Heart right ventricle (tissue), 16 donors: Measurements from ENCODE around the gene EGR2. TPM values are rescaled to one million over a fixed set of nuclear protein-coding genes. Genes with fewer than 3 reads are reported as not detected.

ENCODE experiments used
- ATAC-seq, 8 donors: fragments of 200-7000 bp; cut with Tn5 transposase; one replicate each; pipeline ENCODE4 v1.9.1; 2020; ENCODE audit warnings: mild to moderate bottlenecking in 8 of 8, moderate library complexity in 8 of 8, moderate number of reproducible peaks in 1 of 8
- DNase-seq, 2 donors: peaks; one replicate each; pipeline ENCODE4 v3.0.0-alpha.2; 2020
- H3K27ac ChIP-seq, 10 donors: fragments of 200-600 bp; sonication (generic) in 2 of 10; one replicate each; pipeline versions ENCODE4 v1.5.0 to v1.8.0; 2020 to 2022; ENCODE audit warnings: mild to moderate bottlenecking in 3 of 10
- H3K27me3 ChIP-seq, 7 donors: fragments of 200-600 bp; one replicate each; pipeline ENCODE4 v1.8.0; 2021 to 2022; ENCODE audit warnings: mild to moderate bottlenecking in 2 of 7
- H3K36me3 ChIP-seq, 9 donors: fragments of 200-600 bp; sonication (generic) in 1 of 9; one replicate each; pipeline versions ENCODE4 v1.5.0 to v1.8.0; 2020 to 2022; ENCODE audit warnings: mild to moderate bottlenecking in 2 of 9
- H3K4me1 ChIP-seq, 9 donors: fragments of 200-600 bp; sonication (generic) in 1 of 9; one replicate each; pipeline versions ENCODE4 v1.5.0 to v1.8.0; 2020 to 2022; ENCODE audit warnings: mild to moderate bottlenecking in 4 of 9
- H3K4me3 ChIP-seq, 10 donors: fragments of 200-600 bp; sonication (generic) in 2 of 10; one replicate each; pipeline versions ENCODE4 v1.5.0 to v1.8.0; 2020 to 2022; ENCODE audit warnings: mild to moderate bottlenecking in 7 of 10, moderate library complexity in 2 of 10
- H3K9me3 ChIP-seq, 11 donors: fragments of 200-600 bp in 10 of 11; sonication (generic) in 2 of 11; one replicate each; pipeline versions ENCODE4 v1.5.0 to v1.8.0; 2013 to 2022; ENCODE audit warnings: mild to moderate bottlenecking in 2 of 11, control low read depth in 1 of 11, moderate library complexity in 1 of 11
- WGBS, 2 donors: extraction: QIAGEN DNeasy Blood & Tissue Kit; methylation state at CpG; one replicate each; pipeline ENCODE4 v1.1.7; 2013; ENCODE audit warnings: inconsistent platforms in 1 of 2; 5-methylcytosine and 5-hydroxymethylcytosine counted together
- intact Hi-C, 10 donors: fragments of 100-400 bp; cut with DNase I; formaldehyde crosslinking; loops; one replicate each; pipeline versions ENCODE4 v1.11.1 to v1.14.2; 2022
- polyA plus RNA-seq, 2 donors: library from polyadenylated mRNA; stranded (reverse); fragments of 200-250 nt; gene quantifications; one replicate each; pipeline ENCODE4 v1.2.3, GENCODE V29; 2013
- total RNA-seq, 10 donors: library from RNA; stranded (reverse); fragmentation: NEBNext Ultra II Directional in 3 of 10; extraction: Animal tissue kit (Norgen Biotek cat#: 25700) in 3 of 10; gene quantifications; one replicate each; pipeline versions ENCODE4 v1.2.1 to v1.2.4, GENCODE V29; 2021 to 2023
- TF ChIP-seq, protein P1 (sequence below), 9 donors: fragments of 200-600 bp; sonication (generic) in 2 of 9; IDR thresholded peaks; one replicate each; pipeline versions ENCODE4 v1.5.0 to v1.8.0; 2021 to 2022; ENCODE audit warnings: antibody characterized with exemption in 9 of 9, mild to moderate bottlenecking in 5 of 9, moderate library complexity in 1 of 9
- donor health status: Arrhythmogenic right ventricular cardiomyopathy.
- donor health status: ischemic (EF 13 %, LVEDD 7.1; RV severe dilation, severe dysfunction).
- donor health status: healthy with polysubstance abuse.
- donor health status: DM: no; HTN: yes; CAD: no.
- donor health status: DM: no; HTN: no; CAD: no.
- donor health status: ischemic (EF 25% LVEDD 6.9; RV normal size, moderate dysfunction).
- donor health status: ischemic (EF 25% LVEDD 5.7; RV mildly dilated, moderate dysfunction).
- donor health status: healthy.
- donor health status: DM: yes; HTN: yes; CAD: no.
- donor health status: Ischemic cardiomyopathy.
- donor health status: ischemic (EF 35%, LVEDD 5.7; RV mildly dilated, moderate dysfunction).
- donor health status: nonischemic (EF 11% LVEDD 7.7; RV severe dilation, severe dysfunction).
- donor health status: DM: yes; HTN: yes; CAD: no.
- donor health status: PGD.
- donor health status: ischemic (EF 29% LVEDD 5.4; RV normal size, mild dysfunction).
- donor health status: nonischemic (EF 23%, LVEDD 6.1; RV moderate dilation, normal function).

The EGR2 gene
- total and polyA plus RNA-seq, 12 donors = 0.49 to 19.3 (median 2.9) TPM

DNA sequence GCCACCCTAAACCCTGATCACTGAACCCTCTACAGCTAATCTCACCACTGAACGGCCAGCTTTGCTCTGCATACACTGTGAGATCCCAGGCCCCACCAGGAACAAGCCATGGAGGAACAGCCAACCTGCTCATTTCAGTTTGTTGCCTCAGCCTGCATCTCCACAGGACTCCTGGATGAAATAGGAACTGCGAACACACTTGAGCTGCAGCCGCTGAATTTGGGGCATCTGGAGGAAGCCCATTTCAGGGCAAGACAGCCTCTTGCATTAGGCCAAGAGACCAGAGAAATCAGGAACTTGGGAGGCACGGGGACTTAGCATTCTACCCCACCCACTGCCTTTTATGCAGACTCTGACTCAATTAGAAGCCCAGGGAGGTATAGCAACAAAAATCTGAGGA lies 14.5 kb upstream of the EGR2 start:
- Histone ChIP-seq H3K4me1 (no peaks in the 10 kb centered on the region), H3K9me3 (peaks cover 0 to 6% (median 0%) of the 10 kb centered on the region in 11 donors), H3K27ac (no peak overlapping the region), H3K27me3 (no peaks in the 10 kb centered on the region), H3K36me3 (no peaks in the 10 kb centered on the region), H3K4me3 (no peak overlapping the region)
- no peak for DNase-seq
- 72 to 79% methylated on average over 4 of the region's 4 CpGs for WGBS, 2 donors
- TF ChIP-seq, protein P1, sequence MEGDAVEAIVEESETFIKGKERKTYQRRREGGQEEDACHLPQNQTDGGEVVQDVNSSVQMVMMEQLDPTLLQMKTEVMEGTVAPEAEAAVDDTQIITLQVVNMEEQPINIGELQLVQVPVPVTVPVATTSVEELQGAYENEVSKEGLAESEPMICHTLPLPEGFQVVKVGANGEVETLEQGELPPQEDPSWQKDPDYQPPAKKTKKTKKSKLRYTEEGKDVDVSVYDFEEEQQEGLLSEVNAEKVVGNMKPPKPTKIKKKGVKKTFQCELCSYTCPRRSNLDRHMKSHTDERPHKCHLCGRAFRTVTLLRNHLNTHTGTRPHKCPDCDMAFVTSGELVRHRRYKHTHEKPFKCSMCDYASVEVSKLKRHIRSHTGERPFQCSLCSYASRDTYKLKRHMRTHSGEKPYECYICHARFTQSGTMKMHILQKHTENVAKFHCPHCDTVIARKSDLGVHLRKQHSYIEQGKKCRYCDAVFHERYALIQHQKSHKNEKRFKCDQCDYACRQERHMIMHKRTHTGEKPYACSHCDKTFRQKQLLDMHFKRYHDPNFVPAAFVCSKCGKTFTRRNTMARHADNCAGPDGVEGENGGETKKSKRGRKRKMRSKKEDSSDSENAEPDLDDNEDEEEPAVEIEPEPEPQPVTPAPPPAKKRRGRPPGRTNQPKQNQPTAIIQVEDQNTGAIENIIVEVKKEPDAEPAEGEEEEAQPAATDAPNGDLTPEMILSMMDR (IDR thresholded peaks at IDR 0.05) = no peak
- intact Hi-C loops = no loop called here
- no peak for ATAC-seq

DNA sequence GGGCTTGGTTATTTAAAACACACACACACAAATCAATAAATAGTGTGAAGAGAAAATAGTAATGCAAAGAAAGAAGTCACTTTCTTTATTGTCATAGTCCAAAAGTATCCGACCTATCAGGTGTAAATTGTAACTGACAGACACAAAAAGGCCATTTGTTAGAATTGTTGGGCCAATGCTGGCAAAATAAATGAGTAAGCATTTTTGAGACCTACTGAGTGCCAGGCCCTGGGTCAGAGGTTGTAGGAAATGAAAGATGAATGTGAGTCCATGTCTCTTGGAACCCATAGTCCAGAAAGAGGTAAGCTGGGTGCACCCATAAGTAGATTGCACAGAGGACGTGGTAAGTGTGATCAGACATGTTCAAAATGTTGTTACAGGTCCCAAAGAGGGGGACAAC lies 13.5 kb upstream of the EGR2 start:
- Histone ChIP-seq H3K9me3 (peaks cover 0 to 6% (median 0%) of the 10 kb centered on the region in 11 donors), H3K27me3 (no peaks in the 10 kb centered on the region), H3K27ac (no peak overlapping the region), H3K36me3 (no peaks in the 10 kb centered on the region), H3K4me3 (no peak overlapping the region), H3K4me1 (no peaks in the 10 kb centered on the region)
- DNase-seq (no peak), ATAC-seq (no peak)
- WGBS, 2 donors = 86 to 91% methylated on average over 2 of the region's 2 CpGs
- TF ChIP-seq, protein P1 (IDR thresholded peaks at IDR 0.05) = no peak
- intact Hi-C loops = loop anchor here in 3 of 10 donors (10.0 kb wide), 3 partner anchors 235 to 395 kb away; no protein-coding TSS in a partner anchor

DNA sequence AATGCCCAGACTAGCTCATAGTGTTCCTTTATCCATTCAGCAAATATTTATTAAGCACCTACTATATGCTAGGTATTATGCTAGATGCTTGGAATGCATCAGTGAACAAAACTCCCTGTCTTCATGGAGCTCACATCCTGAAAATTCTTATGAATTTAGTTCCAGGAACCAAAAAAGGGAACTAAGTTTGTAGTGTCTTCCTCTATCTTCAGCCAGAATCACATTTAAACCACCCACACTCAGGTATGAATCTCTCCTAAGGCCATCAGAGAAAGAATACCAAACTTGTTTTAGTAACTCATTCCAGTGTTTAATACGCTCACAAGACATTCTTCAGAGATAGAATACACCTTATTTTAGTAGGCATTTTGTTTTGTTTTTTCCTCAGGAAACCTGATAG lies 10.1 kb upstream of the EGR2 start:
- peaks cover 0 to 10% (median 0%) of the 10 kb centered on the region in 7 donors for H3K27me3 ChIP-seq
- TF ChIP-seq, protein P1 (IDR thresholded peaks at IDR 0.05) = no peak
- H3K4me3 ChIP-seq = no peak overlapping the region
- ATAC-seq (no peak), DNase-seq (no peak)
- H3K4me1 ChIP-seq = no peaks in the 10 kb centered on the region
- no peak overlapping the region for H3K27ac ChIP-seq
- WGBS, 2 donors = 98 to 100% methylated on average over 1 of the region's 1 CpG
- intact Hi-C loops = loop anchor here in 3 of 10 donors (10.0 kb wide), 3 partner anchors 239 to 391 kb away; no protein-coding TSS in a partner anchor
- no peaks in the 10 kb centered on the region for H3K9me3 ChIP-seq
- no peaks in the 10 kb centered on the region for H3K36me3 ChIP-seq

DNA sequence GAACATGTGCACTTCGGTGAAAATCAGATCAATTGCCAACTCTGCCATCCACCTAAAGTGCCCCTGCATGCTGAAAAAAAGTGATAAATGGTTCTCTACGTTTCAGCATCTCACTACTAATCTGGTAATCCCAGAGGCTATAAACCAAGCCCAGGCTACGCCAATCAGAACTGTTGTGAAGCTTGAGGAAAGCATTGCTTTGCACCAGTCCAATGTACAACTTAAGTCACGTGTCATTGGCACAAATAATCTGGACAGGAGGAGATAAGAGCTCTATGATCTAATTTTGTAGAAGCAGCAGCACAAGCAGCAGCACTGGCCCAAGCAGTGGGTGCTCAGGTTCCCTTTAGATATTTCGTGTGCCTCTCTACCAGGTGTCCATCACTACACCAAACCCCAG lies 4.4 kb upstream of the EGR2 start:
- no peak for ATAC-seq
- intact Hi-C loops = loop anchor here in 3 of 10 donors (5.0 to 10.0 kb wide), 4 partner anchors 208 to 386 kb away; no protein-coding TSS in a partner anchor
- H3K4me1 ChIP-seq = peaks cover 2 to 40% (median 28%) of the 10 kb centered on the region in 9 donors
- H3K9me3 ChIP-seq = no peaks in the 10 kb centered on the region
- H3K27ac ChIP-seq = no peak overlapping the region
- H3K27me3 ChIP-seq = peaks cover 0 to 49% (median 23%) of the 10 kb centered on the region in 7 donors
- WGBS, 2 donors = 71% methylated on average over 5 of the region's 5 CpGs
- TF ChIP-seq, protein P1 (IDR thresholded peaks at IDR 0.05) = no peak
- no peaks in the 10 kb centered on the region for H3K36me3 ChIP-seq
- no peak for DNase-seq
- H3K4me3 ChIP-seq = no peak overlapping the region
